Keratinocyte (primary cell): ENCODE results near the gene CD4. TPM values are rescaled to one million over a fixed set of nuclear protein-coding genes. Genes with fewer than 3 reads are reported as not detected.

Source experiments
- DNase-seq: peaks from one replicate; pipeline ENCODE4 v3.0.0-alpha.2; 2011; ENCODE audit warnings: low read depth, missing footprints, low spot score
- FAIRE-seq: peaks from 2 replicates; lab custom pipeline; 2011; peaks lifted over from hg19 to GRCh38; lab: Jason Lieb, UNC
- H2AFZ ChIP-seq: 2 replicates; pipeline ENCODE4 v1.6.0; 2012; ENCODE audit warnings: low read length, control low read depth, inconsistent platforms; ENCODE audit not compliant: control insufficient read depth
- H3K27ac ChIP-seq: 2 replicates; pipeline ENCODE4 v1.5.1; 2011; ENCODE audit warnings: low read length; ENCODE audit not compliant: control insufficient read depth, insufficient read depth
- H3K27me3 ChIP-seq: 3 replicates; pipeline ENCODE4 v1.6.0; 2011; ENCODE audit warnings: low read length; ENCODE audit not compliant: control insufficient read depth, insufficient read depth; ENCODE audit errors: extremely low read depth
- H3K36me3 ChIP-seq, 2 experiments: 2 replicates in 1 of 2; 3 replicates in 1 of 2; pipeline ENCODE4 v1.5.1; 2011; ENCODE audit warnings: low read length in 2 of 2, mild to moderate bottlenecking in 1 of 2; ENCODE audit not compliant: control insufficient read depth in 2 of 2, insufficient read depth in 2 of 2; ENCODE audit errors: extremely low read depth in 1 of 2
- H3K4me1 ChIP-seq: 3 replicates; pipeline ENCODE4 v1.5.1; 2011; ENCODE audit warnings: low read length; ENCODE audit not compliant: control insufficient read depth, insufficient read depth; ENCODE audit errors: extremely low read depth
- H3K4me2 ChIP-seq: 3 replicates; pipeline ENCODE4 v1.6.0; 2011; ENCODE audit warnings: low read depth, low read length; ENCODE audit not compliant: control insufficient read depth, insufficient read depth; ENCODE audit errors: extremely low read depth
- H3K4me3 ChIP-seq, 3 experiments: fragments of 200-600 bp in 1 of 3; sonication (generic) in 1 of 3; 2 replicates in 2 of 3; 3 replicates in 1 of 3; pipeline ENCODE4 v1.5.1; 2011 to 2016; ENCODE audit warnings: low read length in 3 of 3, mild to moderate bottlenecking in 3 of 3, control low read depth in 2 of 3, inconsistent platforms in 1 of 3, low read depth in 1 of 3, mixed read lengths in 1 of 3, mixed run types in 1 of 3, moderate library complexity in 1 of 3; ENCODE audit not compliant: control insufficient read depth in 2 of 3, insufficient read depth in 2 of 3; ENCODE audit errors: extremely low read depth in 1 of 3
- H3K79me2 ChIP-seq: 2 replicates; pipeline ENCODE4 v1.6.0; 2012; ENCODE audit warnings: low read length; ENCODE audit not compliant: control insufficient read depth, insufficient read depth
- H3K9ac ChIP-seq: 3 replicates; pipeline ENCODE4 v1.6.0; 2011; ENCODE audit warnings: low read length; ENCODE audit not compliant: control insufficient read depth, insufficient read depth; ENCODE audit errors: extremely low read depth
- H3K9me1 ChIP-seq: 3 replicates; pipeline ENCODE4 v1.6.0; 2011; ENCODE audit warnings: low read length; ENCODE audit not compliant: control insufficient read depth, insufficient read depth; ENCODE audit errors: extremely low read depth
- H3K9me3 ChIP-seq: 2 replicates; pipeline ENCODE4 v1.5.1; 2012; ENCODE audit warnings: low read depth, low read length; ENCODE audit not compliant: control insufficient read depth
- H4K20me1 ChIP-seq: 3 replicates; pipeline ENCODE4 v1.6.0; 2011; ENCODE audit warnings: low read length; ENCODE audit not compliant: control insufficient read depth, insufficient read depth; ENCODE audit errors: extremely low read depth
- EZH2 ChIP-seq: IDR thresholded peaks from one replicate; pipeline ENCODE4 v1.6.1; 2012; ENCODE audit warnings: inconsistent platforms, mild to moderate bottlenecking, low read length, moderate library complexity
- dilution Hi-C: fragments of 300-500 bp; cut with MboI; formaldehyde crosslinking; loops from one replicate; pipeline ENCODE4 v1.7.0; 2020; ENCODE audit warnings: low sequenced_read_pairs; ENCODE audit not compliant: extremely low pct_ligation_motif_present
- polyA plus RNA-seq, 5 experiments: library from polyadenylated mRNA; depleted of rRNA in 3 of 5; stranded (reverse) in 3 of 5; stranded (forward) in 1 of 5; unstranded in 1 of 5; fragments of >200 nt; gene quantifications; 1 replicate in 1 of 5; 2 replicates in 3 of 5; 3 replicates in 1 of 5; pipeline versions ENCODE4 v1.2.1 to v1.2.3, GENCODE V29; 2011 to 2012; ENCODE audit warnings: missing spikeins in 2 of 5, low read depth in 1 of 5, low replicate concordance in 1 of 5
- TF ChIP-seq, protein P1 (sequence below), 3 experiments: IDR thresholded peaks in 1 of 3; conservative IDR thresholded peaks in 1 of 3; optimal IDR thresholded peaks in 1 of 3; 2 replicates in 2 of 3; 3 replicates in 1 of 3; pipeline versions ENCODE3 to v1.5.1; 2011; ENCODE audit warnings: low read length in 3 of 3, mild to moderate bottlenecking in 3 of 3, moderate library complexity in 2 of 3, control low read depth in 1 of 3, inconsistent platforms in 1 of 3; ENCODE audit not compliant: insufficient read depth in 2 of 3; ENCODE audit errors: extremely low read depth in 1 of 3

CD4 gene
- polyA plus RNA-seq, 1 donor (not counting 4 experiments of a cell fraction or from before 2014, with no cell fraction given), result 0.01 TPM

DNA sequence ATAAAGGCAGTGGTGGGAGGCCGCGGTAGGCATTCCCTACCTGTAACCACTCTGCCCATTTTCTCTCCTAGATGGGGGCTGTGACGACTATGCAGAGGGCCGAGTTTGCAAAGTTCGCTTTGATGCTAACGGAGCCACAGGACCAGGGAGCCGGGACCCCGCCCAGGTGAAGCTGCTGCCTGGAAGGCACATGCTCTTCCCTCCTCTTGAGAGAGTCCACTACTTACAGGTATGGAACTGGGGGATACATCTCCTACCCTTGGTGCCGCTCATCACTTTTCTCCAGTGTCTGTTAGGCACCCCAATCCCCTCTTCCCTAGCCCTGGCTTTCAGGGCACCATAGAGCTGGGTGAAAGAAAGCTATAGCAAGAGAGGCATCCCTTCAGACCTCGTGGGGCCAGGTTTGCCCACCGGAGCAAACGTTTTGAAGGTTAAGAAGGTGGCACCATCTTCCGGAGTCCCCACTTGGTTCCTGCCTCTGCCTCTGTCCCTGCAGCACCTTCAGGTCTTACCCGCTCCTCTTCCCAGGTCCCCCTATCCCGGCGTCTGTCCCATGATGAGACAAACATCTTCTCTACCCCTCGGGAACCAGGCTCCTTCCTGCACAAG is 36.9 kb downstream of the CD4 start:
- Histone ChIP-seq H2AFZ (no peak overlapping the region), H3K9me1 (no peaks in the 10 kb centered on the region), H3K4me3 (no peak overlapping the region), H3K36me3 (no peaks in the 10 kb centered on the region), H3K79me2 (no peaks in the 10 kb centered on the region), H3K9ac (no peak overlapping the region), H3K27ac (no peak overlapping the region), H4K20me1 (no peaks in the 10 kb centered on the region), H3K4me2 (no peak overlapping the region), H3K27me3 (peaks cover 70% of the 10 kb centered on the region), H3K9me3 (no peaks in the 10 kb centered on the region), H3K4me1 (peaks cover 12% of the 10 kb centered on the region)
- dilution Hi-C loops, result no loop called here
- DNase-seq (no peak), FAIRE-seq (no peak)
- TF ChIP-seq, protein P1, sequence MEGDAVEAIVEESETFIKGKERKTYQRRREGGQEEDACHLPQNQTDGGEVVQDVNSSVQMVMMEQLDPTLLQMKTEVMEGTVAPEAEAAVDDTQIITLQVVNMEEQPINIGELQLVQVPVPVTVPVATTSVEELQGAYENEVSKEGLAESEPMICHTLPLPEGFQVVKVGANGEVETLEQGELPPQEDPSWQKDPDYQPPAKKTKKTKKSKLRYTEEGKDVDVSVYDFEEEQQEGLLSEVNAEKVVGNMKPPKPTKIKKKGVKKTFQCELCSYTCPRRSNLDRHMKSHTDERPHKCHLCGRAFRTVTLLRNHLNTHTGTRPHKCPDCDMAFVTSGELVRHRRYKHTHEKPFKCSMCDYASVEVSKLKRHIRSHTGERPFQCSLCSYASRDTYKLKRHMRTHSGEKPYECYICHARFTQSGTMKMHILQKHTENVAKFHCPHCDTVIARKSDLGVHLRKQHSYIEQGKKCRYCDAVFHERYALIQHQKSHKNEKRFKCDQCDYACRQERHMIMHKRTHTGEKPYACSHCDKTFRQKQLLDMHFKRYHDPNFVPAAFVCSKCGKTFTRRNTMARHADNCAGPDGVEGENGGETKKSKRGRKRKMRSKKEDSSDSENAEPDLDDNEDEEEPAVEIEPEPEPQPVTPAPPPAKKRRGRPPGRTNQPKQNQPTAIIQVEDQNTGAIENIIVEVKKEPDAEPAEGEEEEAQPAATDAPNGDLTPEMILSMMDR (optimal IDR thresholded peaks at IDR 0.05 in 1 of 3, IDR thresholded peaks at IDR 0.05 in 1 of 3, conservative IDR thresholded peaks at IDR 0.05 in 1 of 3; ENCODE audit: extremely low read depth in 1 of 3, insufficient read depth in 2 of 3, low read length in 3 of 3), result no peak
- no peak for TF ChIP-seq EZH2

DNA sequence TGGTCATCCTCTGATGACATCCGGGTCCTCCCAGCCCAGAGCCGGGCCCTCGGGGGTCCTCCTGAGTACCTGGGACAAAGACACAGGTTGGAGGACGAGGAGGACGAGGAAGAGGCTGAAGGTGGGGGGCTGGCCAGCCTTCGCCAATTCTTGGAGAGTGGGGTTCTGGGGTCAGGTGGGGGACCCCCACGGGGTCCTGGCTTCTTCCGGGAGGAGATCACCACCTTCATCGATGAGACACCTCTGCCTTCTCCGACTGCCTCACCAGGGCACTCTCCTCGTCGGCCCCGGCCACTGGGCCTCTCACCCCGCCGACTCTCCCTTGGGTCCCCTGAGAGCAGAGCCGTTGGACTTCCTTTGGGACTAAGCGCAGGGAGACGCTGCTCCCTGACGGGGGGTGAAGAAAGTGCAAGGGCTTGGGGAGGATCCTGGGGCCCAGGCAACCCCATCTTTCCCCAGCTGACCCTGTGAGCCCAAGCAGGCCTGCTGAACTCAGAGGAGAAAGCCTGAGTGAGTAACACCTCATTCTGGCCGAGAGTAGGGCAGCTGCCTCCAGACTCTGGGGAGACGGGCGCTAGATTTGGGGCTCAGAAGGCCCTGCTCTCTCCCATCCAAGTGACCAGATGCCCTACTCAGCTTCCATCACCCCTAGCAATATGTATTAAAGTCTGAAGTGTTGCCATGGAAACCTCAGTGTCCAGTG is 37.6 kb downstream of the CD4 start:
- Histone ChIP-seq H3K9me3 (no peaks in the 10 kb centered on the region), H3K9ac (no peak overlapping the region), H4K20me1 (no peaks in the 10 kb centered on the region), H2AFZ (peak overlapping the region; percentile 35), H3K27ac (no peak overlapping the region), H3K9me1 (no peaks in the 10 kb centered on the region), H3K36me3 (no peaks in the 10 kb centered on the region), H3K4me3 (no peak overlapping the region), H3K4me2 (no peak overlapping the region), H3K4me1 (peaks cover 12% of the 10 kb centered on the region), H3K79me2 (no peaks in the 10 kb centered on the region), H3K27me3 (peaks cover 70% of the 10 kb centered on the region)
- TF ChIP-seq, protein P1 (optimal IDR thresholded peaks at IDR 0.05 in 1 of 3, IDR thresholded peaks at IDR 0.05 in 1 of 3, conservative IDR thresholded peaks at IDR 0.05 in 1 of 3; ENCODE audit: extremely low read depth in 1 of 3, insufficient read depth in 2 of 3, low read length in 3 of 3), result no peak
- no peak for TF ChIP-seq EZH2
- FAIRE-seq (no peak), DNase-seq (no peak)
- dilution Hi-C loops, result no loop called here
